DMS114 treated with DMSO at 0.1 percent for 48 hours (cell line): ENCODE results near the gene EXOC6B.

Source experiments
- DNase-seq: peaks from one replicate; lab custom pipeline; 2025; ENCODE audit not compliant: unreplicated experiment; lab: John Stamatoyannopoulos, UW

EXOC6B gene

GRCh38 chr2:72386288-72386687 is 439.5 kb downstream of the EXOC6B start:
- DNase-seq, result no peak

DNA sequence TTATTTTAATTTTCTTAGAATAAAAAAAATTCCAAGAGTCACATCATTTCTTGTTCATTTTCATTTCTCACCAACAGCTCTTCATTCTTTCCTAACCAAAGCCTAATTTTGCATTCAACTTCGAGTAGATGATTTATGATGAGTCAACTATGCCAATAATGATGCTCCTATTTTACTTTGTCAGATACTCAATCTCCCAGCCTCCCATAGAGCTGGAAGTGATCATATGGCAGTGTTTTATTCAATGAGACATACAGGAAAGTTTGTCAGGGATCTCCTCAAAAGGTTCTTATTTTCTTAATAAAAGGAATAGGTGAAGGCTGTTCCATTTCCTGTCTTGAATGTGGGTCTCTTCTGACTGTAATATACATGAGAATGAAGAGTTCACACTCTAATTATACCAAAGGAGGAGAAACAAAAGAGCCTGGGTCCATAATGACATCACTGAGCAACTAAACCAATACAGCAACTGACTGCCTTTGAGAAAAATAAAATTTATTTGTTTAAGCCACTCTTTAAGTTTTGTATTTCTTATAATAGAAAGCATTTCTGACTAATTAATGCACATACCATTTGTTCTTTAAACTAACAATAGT is 447.0 kb downstream of the EXOC6B start:
- no peak for DNase-seq

DNA sequence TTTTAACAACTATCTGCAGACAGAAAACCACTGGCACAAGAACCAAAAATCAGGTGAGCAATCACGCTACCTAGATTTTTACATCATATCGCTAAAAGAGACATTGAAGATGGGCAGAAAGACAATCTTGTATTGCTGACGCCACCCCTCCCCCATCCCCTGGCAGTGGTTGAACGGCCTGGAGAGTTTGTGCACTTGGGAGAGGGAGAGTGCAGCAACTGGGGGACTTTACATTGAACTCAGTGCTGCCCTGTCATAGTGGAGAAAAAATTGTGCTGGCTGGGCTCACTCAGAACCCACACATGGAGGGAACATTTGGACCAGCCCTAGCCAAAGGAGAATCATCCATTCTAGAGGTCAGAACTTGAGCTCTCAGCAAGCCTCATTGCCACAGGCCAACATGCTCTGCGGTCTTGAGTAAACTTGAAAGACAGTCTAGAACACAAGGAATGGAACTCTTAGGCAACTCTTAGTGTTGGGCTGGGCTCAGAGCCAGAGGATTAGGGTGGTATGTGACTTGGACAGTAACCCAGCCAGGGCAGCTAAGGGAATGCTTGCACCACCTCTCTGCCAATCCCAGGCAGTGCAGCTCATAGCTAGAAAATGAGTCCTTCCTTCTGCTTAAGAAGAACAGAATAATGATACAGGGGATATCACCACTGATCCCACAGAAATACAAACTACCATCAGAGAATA is 458.2 kb downstream of the EXOC6B start:
- no peak for DNase-seq

- DNase-seq, result no peak
Measured at GRCh38 chr2:72363406-72363805, 462.4 kb downstream of the EXOC6B start.

DNA sequence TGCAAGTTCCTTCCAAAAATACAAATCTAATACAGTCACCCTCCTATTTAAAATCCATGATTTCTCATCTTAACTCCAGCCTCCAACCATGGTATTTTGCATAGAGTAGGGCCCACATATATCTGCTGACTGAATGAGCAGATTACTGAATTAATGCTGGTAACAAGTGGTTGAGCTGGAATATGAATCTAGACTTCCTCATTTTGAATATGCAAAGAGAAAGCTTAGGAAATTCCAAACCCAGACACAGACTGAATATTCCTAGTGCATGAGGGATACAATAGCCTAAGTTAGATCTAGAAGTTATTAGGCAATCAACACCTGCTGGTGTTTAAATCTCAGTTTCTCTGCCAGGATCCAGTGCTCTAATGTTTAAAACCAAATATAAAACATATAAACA is 463.1 kb downstream of the EXOC6B start:
- DNase-seq, result no peak

- no peak for DNase-seq
Measured at GRCh38 chr2:72361521-72361920, 464.3 kb downstream of the EXOC6B start.

DNA sequence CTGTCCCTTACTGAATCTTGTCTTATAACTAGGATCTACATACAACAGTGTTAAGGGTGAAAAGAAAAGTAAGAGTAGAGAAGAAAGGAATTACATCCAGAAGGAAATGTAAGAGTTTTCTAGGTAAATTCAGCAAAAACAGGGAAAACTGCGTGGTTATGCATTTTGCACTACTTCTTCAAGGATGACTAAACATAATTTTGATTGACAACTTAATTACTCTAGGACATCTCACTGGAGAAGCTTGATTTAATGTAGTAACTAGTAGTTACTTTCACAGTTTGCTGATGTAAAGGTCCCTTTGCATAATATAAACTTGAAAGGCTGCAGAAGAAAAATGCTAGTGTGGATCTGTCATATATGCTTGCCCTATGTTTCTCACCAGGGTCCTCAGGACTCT is 464.8 kb downstream of the EXOC6B start:
- no peak for DNase-seq

DNA sequence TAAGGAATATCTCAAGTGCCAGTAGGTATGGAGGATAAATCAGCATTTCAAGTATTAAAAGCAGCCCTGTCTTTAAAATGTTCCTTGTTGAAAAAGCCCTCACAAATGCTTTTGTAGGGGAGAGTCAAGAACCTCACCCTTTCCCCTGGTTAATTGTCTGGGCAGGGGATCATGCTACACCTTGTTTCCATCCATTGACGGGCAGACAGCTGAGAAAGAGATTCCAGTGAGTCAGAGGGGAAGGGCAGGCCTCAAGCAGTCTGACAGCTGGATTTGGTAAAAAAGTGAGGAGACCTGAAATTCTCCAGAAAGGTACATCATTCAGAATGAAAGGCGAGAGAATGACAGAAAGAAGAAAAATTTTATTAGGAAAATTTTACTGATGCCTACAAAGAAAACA is 475.0 kb downstream of the EXOC6B start:
- no peak for DNase-seq

DNA sequence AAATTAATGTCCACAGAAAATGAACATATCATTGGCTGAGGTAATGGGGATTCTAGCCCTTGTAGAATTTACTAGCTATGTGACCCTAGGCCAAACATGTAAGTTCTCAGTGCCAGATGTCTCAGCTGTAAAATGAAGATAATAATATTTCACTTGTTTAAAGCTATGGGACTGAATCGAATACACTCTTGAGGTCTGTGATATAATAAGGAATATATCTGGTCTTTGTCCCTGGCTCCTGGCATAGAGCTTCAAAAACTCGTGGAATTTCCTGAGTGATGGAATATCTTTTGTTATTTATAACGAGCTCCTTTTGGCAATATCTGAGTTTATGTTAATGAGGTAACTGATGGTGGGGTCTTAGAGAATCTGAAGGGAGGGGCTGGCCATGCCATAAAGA is 476.8 kb downstream of the EXOC6B start:
- DNase-seq, result no peak

- no peak for DNase-seq
Measured at GRCh38 chr2:72347081-72347480, 478.8 kb downstream of the EXOC6B start.

DNA sequence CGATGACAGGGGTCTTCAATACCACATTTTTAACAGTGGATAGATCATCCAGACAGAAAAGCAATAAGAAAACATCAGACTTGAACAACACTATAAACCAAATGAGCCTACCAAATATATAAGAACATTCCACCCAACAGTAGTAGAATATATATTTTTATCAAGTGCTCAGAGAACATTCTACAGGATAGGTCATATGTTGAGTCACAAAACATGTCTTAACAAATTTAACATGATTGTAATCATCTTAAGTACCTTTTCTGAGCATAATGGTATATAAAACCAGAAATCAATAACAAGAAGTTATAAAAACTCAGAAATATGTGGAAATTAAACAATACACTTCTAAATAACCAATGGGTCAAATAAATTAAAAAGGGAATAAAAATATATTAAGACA is 484.2 kb downstream of the EXOC6B start:
- DNase-seq, result no peak

GRCh38 chr2:72340665-72341064 is 485.2 kb downstream of the EXOC6B start:
- no peak for DNase-seq

- no peak for DNase-seq
Measured at GRCh38 chr2:72338076-72338475, 487.8 kb downstream of the EXOC6B start.

GRCh38 chr2:72332720-72333119 is 493.1 kb downstream of the EXOC6B start:
- DNase-seq, result no peak

- DNase-seq, result no peak
Measured at GRCh38 chr2:72330652-72331051, 495.2 kb downstream of the EXOC6B start.

DNA sequence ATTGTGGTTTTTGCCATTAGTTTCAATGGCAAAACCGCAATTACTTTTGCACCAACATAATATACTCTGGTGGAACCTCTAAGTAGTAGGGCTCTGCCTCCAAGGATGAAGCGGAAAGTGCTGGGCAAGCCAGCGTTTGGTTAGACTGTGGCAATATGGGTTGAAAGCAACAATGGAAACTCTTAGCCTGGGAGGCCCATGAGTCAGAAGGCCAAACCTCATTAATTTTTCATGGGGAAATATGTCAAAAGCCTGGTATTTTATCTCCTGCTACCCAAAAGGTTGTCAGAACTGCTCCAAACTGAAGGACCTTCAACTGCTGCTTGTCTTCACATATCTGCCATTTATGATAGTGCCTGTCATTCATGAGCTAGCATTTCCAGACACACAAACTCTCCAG is 499.1 kb downstream of the EXOC6B start:
- DNase-seq, result no peak

- DNase-seq, result no peak
Measured at GRCh38 chr2:72325592-72326422, 500.0 kb downstream of the EXOC6B start.

DNA sequence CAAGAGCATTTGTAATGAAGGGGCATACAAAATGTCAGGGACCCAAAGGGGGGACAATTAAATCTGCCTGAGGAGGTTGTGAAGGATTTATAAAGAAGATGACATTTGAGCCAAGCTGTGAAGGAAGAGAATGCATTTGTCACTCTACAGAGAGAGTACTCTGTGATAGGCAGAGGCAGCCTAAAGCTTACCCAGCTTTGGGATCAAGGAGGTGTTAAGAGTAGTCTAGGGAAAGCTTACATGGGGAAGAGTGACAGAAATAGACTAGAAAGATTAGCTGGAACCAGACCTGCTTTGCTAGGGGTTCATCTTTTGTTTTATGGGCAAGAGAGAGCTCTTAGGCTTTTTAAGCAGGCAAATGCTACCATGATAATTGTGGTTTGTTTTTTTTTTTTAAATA is 509.1 kb downstream of the EXOC6B start:
- DNase-seq, result no peak

- DNase-seq, result no peak
Measured at GRCh38 chr2:72300147-72300684, 525.6 kb downstream of the EXOC6B start.

GRCh38 chr2:72293620-72294019 is 532.2 kb downstream of the EXOC6B start:
- no peak for DNase-seq

DNA sequence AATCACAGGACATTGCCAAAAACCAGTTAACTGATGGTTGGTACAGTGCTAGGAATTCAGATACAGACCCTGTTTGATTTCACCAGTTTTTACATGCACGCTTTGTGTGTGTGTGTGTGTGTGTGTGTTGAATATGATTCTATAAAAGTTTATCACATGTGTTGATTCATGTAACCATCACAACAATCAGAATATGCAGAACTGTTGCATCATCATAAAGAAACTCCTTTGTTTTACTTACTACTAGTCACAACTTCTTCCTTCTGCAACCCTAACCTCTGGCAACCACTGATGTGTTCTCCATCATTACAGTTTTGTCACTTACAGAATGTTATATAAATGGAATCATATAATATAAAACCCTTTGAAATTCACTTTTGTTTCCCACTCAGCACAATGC is 533.4 kb downstream of the EXOC6B start:
- no peak for DNase-seq

DNA sequence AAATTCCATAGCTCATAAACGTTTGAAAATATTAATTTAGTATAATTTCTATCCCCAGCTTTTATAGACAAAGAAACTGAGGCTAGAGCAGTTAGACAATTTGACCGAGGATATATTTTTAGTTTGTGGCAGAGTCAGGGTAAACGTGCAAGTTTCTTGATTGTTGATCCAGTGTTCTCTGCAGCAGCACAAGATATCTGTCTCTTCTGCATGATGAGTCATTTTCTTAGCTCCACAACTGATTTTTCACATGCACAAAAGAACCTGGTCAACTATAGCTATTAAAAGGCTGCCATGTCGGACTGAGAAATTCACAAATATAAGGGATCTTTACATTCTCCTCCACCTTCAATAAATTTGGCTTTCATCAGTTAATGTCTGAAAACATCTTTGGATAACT is 534.8 kb downstream of the EXOC6B start:
- DNase-seq, result no peak
